ENCODE results near the gene RTKN.

DNA sequence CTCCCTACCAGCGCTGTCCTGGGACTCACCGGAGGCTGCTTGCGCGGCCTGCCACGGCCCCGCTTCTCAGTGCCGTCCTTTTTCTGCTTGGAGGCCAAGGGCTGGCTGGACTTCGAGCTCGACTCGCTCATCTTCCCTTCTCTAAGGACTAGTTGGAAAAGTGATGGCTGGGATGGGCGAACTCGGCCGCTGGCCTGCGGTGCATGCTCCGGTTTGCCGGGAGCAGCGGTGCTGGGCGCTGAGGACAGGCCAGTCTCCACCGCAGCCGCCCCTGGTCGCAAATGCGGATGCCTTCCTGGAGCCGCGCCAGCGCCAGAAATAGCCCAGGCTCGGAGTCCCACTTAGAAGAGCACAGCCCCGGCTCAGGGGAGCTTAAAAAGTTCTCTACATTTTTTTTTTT, 23.4 kb downstream of the RTKN start:
- TF ChIP-seq, protein P1, sequence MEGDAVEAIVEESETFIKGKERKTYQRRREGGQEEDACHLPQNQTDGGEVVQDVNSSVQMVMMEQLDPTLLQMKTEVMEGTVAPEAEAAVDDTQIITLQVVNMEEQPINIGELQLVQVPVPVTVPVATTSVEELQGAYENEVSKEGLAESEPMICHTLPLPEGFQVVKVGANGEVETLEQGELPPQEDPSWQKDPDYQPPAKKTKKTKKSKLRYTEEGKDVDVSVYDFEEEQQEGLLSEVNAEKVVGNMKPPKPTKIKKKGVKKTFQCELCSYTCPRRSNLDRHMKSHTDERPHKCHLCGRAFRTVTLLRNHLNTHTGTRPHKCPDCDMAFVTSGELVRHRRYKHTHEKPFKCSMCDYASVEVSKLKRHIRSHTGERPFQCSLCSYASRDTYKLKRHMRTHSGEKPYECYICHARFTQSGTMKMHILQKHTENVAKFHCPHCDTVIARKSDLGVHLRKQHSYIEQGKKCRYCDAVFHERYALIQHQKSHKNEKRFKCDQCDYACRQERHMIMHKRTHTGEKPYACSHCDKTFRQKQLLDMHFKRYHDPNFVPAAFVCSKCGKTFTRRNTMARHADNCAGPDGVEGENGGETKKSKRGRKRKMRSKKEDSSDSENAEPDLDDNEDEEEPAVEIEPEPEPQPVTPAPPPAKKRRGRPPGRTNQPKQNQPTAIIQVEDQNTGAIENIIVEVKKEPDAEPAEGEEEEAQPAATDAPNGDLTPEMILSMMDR (IDR thresholded peaks at IDR 0.05; ENCODE audit: poor library complexity), result no peak
- TF ChIP-seq EZH2 (IDR thresholded peaks at IDR 0.05; ENCODE audit: borderline replicate concordance), result no peak
